HL-60 (cell line): ENCODE measurements around the gene CREBL2.
A peak's percentile ranks its signal among the peaks of the same experiment; 100 is the strongest.

Experiments
- DNase-seq, 2 experiments: peaks; one replicate each; pipeline ENCODE4 v3.0.0-alpha.2; 2010 to 2020; ENCODE audit warnings: low read depth in 1 of 2, low spot score in 1 of 2
- H3K27ac ChIP-seq: fragments of 250-450 bp; sonication (Bioruptor Pico); replicated peaks from 2 replicates; pipeline ENCODE4 v1.5.1; 2020; ENCODE audit warnings: mild to moderate bottlenecking, moderate library complexity
- H3K27me3 ChIP-seq: fragments of 250-450 bp; sonication (Bioruptor Pico); 2 replicates; pipeline ENCODE4 v1.5.1; 2021; ENCODE audit warnings: mild to moderate bottlenecking, moderate library complexity; ENCODE audit not compliant: insufficient read depth, poor library complexity, severe bottlenecking
- H3K4me3 ChIP-seq: replicated peaks from 2 replicates; pipeline ENCODE4 v1.5.1; 2011; ENCODE audit warnings: mild to moderate bottlenecking, control low read depth, low read length; ENCODE audit not compliant: insufficient read depth
- CTCF ChIP-seq: IDR thresholded peaks from one replicate; pipeline ENCODE4 v1.5.1; 2011; ENCODE audit warnings: low read length, control low read depth, inconsistent platforms; ENCODE audit not compliant: insufficient read depth
- GABPA ChIP-seq: IDR thresholded peaks from 2 replicates; pipeline ENCODE4 v1.6.1; 2012; ENCODE audit warnings: low read depth
- POLR2AphosphoS5 ChIP-seq: IDR thresholded peaks from 2 replicates; pipeline ENCODE4 v1.6.1; 2012; ENCODE audit warnings: low read depth
- REST ChIP-seq: IDR thresholded peaks from 2 replicates; pipeline ENCODE4 v1.6.1; 2012; ENCODE audit warnings: low read depth; ENCODE audit not compliant: insufficient replicate concordance
- SPI1 ChIP-seq: IDR thresholded peaks from 2 replicates; pipeline ENCODE4 v1.6.1; 2012; ENCODE audit warnings: low read depth, mild to moderate bottlenecking, borderline replicate concordance

CREBL2 gene

DNA sequence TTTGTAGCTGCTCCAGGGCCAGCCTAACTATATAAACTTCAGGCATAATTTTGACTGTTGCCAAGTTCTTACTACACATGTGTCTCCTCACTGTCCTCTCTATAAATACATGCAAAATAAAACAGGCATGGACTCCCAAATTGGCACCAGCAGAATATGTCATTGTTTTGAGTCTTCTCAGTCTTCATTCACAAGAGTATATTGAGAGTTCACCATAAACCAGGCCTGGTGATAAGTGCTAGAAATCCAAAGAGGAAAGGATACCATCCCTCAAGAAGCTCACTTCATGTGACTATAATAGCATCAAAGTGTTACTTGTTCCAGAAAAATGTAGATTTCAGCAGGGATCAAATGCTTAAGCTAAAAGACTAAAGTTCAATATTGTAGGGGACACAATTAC lies 70.6 kb downstream of the CREBL2 start:
- DNase-seq, result no peak
- no peak overlapping the region for H3K27ac ChIP-seq
- H3K4me3 ChIP-seq, result no peak overlapping the region
- no peaks in the 10 kb centered on the region for H3K27me3 ChIP-seq
- TF ChIP-seq GABPA (no peak), SPI1 (no peak)

GRCh38 chr12:12683136-12683697 lies 71.5 kb downstream of the CREBL2 start:
- H3K4me3 ChIP-seq, result no peak overlapping the region
- H3K27me3 ChIP-seq, result no peaks in the 10 kb centered on the region
- no peak for DNase-seq
- TF ChIP-seq SPI1, result no peak
- TF ChIP-seq POLR2AphosphoS5, result no peak
- TF ChIP-seq GABPA, result no peak
- TF ChIP-seq CTCF, result no peak
- TF ChIP-seq REST, result no peak
- no peak overlapping the region for H3K27ac ChIP-seq

DNA sequence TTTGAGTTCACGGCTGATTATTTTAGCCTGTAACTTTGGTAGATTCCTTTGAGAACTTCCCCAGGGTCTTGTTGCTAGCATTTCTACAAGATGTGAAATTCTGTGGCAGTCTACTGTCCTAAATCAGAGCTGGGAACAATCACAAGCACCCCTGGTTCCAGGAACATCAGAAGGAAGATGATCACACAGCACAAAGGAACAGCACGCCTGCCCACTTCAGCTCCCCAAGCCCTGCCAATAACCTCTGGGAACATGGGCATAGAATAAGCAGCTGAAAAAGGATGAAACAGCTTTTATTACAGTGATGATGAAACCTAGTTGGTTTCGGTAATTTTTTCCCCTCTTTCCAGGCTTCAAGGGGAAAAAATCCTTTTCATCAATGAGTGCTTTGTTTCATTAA lies 72.0 kb downstream of the CREBL2 start:
- no peak overlapping the region for H3K4me3 ChIP-seq
- H3K27ac ChIP-seq, result no peak overlapping the region
- no peaks in the 10 kb centered on the region for H3K27me3 ChIP-seq
- no peak for DNase-seq
- TF ChIP-seq GABPA (no peak), SPI1 (no peak), REST (no peak), POLR2AphosphoS5 (no peak), CTCF (no peak)

DNA sequence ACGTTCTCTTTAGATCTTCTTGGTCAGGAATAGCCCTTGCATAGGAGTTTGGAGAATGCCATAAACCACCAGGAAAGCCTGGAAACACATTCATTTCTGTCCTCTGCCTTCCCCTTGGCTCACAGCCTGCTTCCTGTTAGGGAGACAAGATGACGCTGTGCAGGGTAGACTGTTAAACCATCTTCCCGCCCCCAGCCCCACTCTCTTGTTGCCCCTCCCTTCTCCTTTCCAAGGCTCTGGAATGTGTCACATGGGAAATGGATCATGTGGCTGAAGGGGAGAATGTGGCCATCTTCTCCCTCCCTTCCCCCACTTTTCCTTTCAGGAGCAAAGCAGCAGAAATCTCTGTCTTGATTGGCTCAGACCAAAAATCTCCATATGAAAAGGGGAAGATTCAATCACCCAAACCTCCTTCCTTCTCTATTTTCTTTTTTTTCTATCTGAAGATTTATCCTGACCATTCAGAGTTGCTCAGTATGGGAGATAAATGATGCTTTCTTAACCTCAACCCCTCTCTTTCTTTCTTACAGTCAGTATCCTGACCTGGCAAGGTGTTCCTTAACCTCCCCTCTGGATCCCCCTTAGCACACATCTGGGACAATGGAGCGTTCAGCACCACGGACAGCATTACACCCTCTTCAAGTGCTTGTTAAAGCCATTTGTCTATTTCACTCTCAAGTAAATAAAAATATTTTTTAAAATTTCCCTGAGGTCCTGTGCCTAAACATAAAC lies 72.9 kb downstream of the CREBL2 start:
- Histone ChIP-seq H3K4me3 (no peak overlapping the region), H3K27me3 (no peaks in the 10 kb centered on the region), H3K27ac (no peak overlapping the region)
- TF ChIP-seq POLR2AphosphoS5 (no peak), GABPA (no peak), CTCF (no peak), REST (peak; percentile 96)
- DNase-seq, result peak in 1 of 2 experiments; percentile 12
